Stimulated activated CD4-positive, alpha-beta T cell treated with anti-CD3 and anti-CD28 coated beads, Interleukin-4, amount 100 ng/mL, for 48 hours (primary cell): ENCODE data around the gene SLC4A2.
A peak's percentile ranks its signal among the peaks of the same experiment; 100 is the strongest.

Experiments
- DNase-seq, 2 donors: peaks; one replicate each; pipeline ENCODE4 v3.0.0-alpha.2; 2020; ENCODE audit warnings: low read depth in 2 of 2

SLC4A2 gene

DNA sequence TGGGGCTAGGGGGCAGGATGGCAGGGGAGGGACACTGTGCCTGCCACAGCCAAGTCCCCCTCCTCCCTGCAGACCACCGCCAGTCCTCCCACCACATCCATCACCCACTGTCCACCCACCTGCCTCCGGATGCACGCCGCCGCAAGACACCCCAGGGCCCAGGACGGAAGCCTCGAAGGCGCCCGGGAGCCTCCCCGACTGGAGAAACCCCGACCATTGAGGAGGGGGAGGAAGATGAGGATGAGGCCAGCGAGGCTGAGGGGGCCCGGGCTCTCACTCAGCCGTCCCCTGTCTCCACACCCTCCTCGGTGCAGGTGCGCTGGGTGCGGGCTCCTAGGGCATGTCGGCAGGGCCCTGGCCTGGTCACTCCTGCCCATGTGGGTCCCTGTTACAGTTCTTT, 5.1 kb downstream of the SLC4A2 start:
- no peak for DNase-seq

DNA sequence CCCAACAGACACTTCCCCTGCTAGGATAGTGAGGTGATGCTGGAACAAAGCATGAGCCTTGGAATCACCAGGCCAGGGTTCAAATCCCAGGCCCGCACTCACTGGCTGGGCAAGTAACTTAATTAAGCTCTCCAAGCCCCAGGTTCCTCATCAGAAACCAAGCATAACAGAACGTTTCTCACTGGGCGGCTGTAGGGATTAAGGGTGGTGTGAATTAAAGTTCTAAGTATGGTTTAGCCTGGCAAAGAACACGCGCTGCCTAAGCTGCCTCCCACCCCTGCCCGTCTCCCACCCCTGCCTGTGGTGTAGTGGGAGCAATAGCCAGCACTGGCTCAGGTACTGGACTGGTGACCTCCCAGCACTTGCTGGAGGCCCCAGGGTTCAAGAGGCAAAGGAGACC, 5.6 kb downstream of the SLC4A2 start:
- no peak for DNase-seq

DNA sequence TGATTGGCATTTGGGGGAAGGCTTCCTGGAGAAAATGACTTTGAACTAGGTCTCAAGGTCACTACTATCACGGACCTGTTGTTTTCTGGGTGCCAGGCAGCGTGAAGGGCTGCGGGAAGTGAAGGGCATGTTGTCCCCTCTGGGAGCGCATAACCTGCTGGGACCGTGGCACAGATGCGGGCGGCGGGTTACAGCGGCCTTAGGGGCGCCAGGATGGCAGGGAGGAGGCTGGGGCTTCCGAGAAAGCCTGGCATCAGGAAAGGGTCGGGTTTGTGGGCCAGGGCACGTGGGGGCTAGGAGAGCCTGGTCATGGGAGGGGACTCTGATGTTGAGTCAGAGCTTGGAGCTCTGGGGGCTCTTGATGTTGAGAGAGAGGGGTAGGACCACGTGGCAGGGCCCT, 6.1 kb downstream of the SLC4A2 start:
- DNase-seq = no peak

- DNase-seq = no peak
Observed at GRCh38 chr7:151066273-151066974, 7.0 kb downstream of the SLC4A2 start.

DNA sequence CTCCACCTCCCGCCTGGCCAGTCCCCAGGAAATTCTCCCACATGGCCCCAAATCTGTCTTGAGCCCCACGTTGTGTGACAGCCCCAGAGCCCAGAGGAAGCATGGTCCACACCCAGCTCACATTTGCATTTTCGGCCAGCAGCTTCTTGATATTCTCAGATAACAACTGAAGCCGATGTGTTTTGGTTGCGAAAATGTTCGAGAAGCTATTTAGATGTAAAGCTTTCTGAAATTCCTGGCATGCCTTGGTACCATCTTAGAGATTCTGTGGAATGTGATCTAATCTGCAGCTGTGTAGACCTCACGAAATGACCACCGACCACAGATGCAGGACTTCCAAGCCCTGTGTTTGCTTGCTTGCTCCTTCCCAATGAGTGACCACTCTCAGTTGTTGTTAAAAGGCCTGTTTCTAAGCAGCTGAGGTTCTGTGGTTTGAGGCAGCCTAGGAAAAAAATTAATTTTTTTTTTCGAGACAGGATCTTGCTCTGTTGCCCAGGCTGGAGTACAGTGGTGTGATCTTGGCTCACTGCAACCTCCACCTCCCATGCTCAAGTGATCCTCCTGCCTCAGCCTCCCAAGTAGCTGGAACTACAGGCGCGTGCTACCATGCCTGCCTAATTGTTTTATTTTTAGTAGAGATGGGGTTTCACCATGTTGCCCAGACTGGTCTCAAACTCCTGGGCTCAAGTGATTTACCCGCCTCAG, 8.8 kb downstream of the SLC4A2 start:
- no peak for DNase-seq

DNA sequence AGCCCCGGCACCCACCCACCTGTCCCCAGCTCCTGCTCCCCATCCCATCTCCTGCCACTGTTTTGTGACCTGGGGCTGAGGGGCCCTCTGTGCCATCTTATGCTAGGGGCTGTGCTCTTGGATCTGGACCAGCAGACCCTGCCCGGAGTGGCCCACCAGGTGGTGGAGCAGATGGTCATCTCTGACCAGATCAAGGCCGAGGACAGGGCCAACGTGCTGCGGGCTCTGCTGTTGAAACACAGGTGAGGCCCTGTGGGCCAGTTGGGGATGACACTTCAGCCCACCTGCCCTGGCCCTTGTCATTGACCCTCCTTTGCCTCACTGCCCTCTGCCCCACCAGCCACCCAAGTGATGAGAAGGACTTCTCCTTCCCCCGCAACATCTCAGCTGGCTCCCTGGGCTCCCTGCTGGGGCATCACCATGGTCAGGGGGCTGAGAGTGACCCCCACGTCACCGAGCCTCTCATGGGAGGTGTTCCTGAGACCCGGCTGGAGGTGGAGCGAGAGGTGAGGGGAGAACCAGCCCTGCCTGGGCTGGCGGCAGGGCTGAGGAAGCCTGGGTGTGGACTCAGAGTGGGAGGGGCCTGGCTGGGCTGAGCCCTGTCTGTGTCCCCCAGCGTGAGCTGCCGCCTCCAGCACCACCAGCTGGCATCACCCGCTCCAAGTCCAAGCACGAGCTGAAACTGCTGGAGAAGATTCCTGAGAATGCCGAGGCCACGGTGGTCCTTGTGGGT, 10.6 kb downstream of the SLC4A2 start:
- DNase-seq = no peak

- no peak for DNase-seq
Observed at GRCh38 chr7:151070574-151070960, 11.2 kb downstream of the SLC4A2 start.

GRCh38 chr7:151071032-151071866, 11.9 kb downstream of the SLC4A2 start:
- DNase-seq = no peak

GRCh38 chr7:151073990-151074389, 14.6 kb downstream of the SLC4A2 start:
- DNase-seq = no peak

GRCh38 chr7:151074817-151075661, 15.7 kb downstream of the SLC4A2 start:
- DNase-seq = no peak

DNA sequence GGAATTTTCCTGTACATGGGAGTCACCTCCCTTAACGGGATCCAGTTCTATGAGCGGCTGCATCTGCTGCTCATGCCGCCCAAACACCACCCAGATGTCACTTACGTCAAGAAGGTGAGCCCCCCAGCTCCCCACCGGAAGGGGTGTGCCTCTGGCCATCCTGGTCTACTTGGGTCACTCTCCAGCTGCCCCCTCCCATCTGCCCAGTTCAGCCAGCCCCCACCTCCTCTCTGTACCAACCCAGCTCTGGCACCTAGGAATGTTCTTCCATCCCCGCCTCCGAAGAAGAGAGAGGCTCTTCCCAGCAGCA, 16.2 kb downstream of the SLC4A2 start:
- DNase-seq = no peak

DNA sequence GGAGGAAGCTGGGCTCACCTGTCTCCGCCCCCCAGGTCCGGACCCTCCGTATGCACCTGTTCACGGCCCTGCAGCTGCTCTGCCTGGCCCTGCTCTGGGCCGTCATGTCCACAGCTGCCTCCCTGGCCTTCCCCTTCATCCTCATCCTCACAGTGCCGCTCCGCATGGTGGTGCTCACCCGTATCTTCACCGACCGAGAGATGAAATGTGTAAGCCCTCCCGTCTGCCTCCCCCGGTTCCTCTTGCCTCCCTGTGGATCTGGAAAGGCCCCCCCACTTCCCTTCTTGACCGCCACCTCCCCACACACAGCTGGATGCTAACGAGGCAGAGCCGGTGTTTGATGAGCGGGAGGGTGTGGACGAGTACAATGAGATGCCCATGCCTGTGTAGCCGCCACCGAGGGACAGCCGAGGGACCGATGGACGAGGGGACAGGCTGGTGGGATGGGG, 16.6 kb downstream of the SLC4A2 start:
- no peak for DNase-seq

DNA sequence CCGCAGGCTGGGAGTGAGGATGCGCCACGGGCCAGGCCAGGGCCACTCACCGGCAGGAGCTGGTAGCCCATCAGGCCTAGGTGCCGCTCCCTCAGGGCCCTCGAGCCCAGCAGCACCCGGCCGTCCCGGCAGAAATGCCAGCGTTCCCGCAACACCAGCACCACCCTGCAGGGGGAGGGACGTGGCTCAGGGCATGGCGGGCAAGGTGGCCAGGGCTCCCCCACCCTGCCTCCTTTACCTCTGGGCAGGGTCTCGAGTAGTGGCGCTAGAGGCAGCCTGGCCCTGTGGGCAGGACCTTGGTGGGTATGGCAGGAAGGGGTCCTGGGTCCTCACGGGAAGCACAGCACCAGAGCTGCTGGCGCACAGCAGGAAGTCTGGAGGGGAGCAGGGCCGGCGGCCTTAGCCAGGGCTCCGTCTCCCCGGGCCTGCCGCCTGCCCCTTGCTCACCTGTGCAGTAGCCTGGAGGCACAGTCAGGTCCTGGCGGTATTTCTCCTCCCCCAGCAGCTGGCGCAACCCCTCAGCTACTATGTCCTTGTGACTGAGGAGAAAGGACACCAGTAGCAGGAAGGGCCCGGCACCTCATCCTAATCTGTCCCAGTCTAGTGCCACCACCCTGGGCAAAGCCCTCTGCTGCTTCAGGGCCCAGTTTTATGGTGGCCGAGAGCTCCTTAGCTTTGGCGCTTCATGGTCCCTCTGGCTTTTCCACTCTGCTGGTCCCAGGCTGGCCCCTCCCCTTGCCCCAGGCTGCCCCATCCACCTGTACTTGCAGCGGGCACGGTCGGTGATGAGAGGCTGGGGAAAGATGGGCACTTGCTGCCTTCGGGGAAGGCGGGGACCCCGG, 17.7 kb downstream of the SLC4A2 start:
- DNase-seq = no peak

GRCh38 chr7:151077705-151078232, 18.4 kb downstream of the SLC4A2 start:
- no peak for DNase-seq

DNA sequence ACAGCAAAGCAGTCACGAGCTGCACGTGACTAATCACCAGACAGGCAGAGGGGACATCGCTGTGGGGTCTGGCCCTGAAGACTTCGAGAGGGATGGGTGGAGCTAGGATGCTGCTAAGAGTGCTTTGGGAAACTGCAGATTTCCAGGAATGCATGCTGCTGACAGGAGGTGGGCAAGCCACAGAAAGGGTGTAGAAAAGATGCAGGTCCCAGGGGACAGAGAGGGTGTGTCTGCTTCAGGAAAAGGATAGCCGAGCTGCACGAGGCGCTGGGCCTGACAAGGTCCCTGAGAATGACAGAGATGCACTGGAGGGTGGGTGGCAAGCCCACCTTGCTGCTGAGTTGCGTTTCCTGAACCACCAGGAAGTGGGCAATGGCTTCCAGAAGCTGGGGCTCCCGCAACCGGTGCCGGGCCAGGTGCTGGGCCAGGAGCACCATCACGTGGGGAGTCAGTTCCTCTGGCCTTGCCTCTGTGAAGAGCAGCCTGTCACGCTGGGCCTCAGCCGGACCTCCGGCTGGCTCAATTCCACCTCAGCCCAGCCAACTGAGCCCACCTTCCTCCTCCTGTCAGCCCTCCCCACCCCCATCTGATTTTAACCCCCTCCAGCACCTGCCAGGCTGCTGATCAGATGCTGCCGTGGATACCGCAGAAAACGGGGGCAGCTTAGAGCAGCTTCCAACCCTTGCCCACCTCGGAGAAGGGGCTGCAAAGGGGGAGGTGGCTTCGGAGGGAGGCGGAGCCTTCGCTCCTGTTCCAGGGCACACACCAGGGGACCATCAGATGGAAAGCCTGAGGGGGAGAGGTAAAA, 19.0 kb downstream of the SLC4A2 start:
- no peak for DNase-seq

DNA sequence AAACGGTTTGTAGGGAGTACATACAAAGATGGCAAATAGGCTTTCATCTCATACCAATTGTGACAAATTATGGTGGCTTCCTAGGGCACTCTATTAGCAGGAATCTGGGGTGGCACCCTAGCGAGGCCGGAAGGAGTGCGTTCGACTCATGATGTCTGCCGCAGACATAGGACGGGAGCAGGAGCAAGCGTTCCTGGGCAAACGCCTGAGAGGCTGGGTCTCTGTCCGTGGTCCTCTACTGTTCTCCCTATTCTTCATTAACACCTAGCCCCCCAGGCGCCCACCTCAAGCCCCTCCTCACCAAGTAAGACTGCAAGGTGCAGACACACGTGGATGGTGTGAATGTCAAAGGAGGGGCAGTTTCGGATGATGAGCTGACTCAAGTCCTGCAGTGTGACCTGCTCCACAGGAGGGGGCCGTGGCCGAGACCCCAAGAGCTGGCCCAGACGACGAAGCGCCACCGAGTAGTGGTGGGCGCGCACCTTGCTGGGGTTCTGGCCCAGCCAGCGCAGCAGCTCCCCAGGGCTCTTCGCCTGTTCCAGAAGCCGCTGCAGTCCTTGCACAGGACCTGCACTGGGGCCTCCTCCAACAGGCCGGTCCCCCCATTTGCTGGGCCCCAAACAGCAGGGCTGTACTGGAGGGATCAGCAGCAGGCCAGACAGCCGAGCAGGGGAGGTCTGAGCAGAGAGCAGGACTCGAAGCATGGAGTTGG, 20.0 kb downstream of the SLC4A2 start:
- DNase-seq = no peak

GRCh38 chr7:151080067-151080521, 20.7 kb downstream of the SLC4A2 start:
- DNase-seq = no peak

DNA sequence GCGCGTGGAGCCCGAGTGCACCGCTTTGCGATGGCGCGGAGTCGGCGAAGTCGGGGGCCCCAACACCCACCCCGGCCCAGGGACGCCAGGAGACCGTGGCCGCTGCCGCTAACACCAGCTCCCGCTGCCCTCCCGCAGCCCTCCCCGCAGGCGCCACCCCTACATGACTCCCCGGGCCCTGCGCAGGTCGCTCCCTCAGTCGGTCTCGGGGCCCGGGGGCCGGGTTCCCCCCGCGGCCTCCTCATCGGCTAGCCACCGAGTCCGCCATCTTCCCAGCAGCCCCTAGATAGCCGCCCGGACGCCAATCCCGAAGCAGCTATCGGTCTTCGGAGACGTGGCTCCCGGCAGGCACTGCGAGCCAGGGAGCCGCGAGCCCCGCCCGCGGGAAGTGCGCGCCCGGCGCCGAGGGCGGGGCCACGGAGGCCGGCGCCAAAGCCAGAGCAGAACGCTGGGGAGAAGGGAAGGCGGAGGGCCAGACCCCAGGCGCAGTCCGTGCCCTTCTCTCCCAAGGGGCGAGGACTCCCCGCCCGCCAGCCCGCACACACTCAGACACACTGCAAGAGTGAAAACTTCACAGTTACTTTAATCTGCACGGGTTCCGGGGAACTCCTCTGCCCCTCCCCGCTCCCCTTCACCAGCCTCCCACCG, 21.3 kb downstream of the SLC4A2 start, which contains the start of gene FASTK:
TSS of gene FASTK (minus strand) at position 288 of the 648 bp plus-strand sequence. CDS start at position 245, 43 bp downstream.
- peak; percentile 82 to 86 for DNase-seq
